NCI-H345 treated with DMSO at 0.1 percent for 48 hours (cell line): ENCODE results near the gene DBF4.
"Not testable (repeated sequence)": the region's sequence is repeated elsewhere in the genome, so short reads cannot be mapped to it uniquely, and the experiment has no call there.

ENCODE experiments used
- DNase-seq: peaks from one replicate; lab custom pipeline; 2025; ENCODE audit not compliant: unreplicated experiment; lab: John Stamatoyannopoulos, UW

The DBF4 gene

GRCh38 chr7:87876040-87876868 lies at the start of gene DBF4, which contains the start of gene SLC25A40:
Gene DBF4 (plus strand): TSS chr7:87876493. CDS start chr7:87876733, 240 bp downstream.
Gene SLC25A40 (minus strand): TSS chr7:87876360. CDS start chr7:87858727, 17,633 bp downstream.
- peak; percentile 86 for DNase-seq

DNA sequence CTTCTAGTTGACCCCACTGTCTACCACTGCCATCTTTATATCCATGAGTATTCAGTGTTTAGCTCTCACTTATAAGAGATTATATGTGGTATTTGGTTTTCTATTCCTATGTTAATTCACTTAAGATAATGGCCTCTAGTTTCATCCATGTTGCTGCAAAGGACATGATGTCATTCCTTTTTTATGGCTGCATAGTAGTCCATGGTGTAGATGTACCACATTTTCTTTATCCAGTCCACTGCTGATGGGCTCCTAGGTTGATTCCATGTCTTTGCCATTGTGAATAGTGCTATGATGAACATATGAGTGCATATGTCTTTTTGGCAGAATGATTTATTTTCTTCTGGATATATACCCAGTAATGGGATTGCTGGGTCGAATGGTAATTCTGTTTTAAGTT lies 47.9 kb upstream of the DBF4 start:
- DNase-seq, result not testable (repeated sequence)

DNA sequence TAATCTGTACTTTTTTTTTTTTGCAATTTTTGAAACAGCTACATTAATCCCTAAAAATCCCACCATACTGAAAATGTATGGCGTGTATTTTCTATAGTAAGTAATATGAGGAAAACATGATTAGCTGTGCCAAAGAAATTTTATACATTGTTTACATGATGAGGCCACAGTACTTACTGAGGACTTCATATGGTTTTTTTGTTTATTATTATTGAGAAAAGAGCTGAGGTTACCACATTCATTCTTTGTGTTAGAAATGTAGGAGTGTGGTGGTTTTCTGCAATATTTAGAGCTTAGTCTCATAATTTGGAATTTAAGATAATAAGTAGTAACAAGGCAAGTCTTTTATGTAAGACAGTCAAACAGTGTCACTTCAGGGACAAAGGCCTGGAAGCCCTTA lies 45.2 kb upstream of the DBF4 start:
- no peak for DNase-seq

- DNase-seq, result no peak
Measured at GRCh38 chr7:87833130-87833529, 43.2 kb upstream of the DBF4 start.

- no peak for DNase-seq
Measured at GRCh38 chr7:87837597-87837996, 38.7 kb upstream of the DBF4 start.

DNA sequence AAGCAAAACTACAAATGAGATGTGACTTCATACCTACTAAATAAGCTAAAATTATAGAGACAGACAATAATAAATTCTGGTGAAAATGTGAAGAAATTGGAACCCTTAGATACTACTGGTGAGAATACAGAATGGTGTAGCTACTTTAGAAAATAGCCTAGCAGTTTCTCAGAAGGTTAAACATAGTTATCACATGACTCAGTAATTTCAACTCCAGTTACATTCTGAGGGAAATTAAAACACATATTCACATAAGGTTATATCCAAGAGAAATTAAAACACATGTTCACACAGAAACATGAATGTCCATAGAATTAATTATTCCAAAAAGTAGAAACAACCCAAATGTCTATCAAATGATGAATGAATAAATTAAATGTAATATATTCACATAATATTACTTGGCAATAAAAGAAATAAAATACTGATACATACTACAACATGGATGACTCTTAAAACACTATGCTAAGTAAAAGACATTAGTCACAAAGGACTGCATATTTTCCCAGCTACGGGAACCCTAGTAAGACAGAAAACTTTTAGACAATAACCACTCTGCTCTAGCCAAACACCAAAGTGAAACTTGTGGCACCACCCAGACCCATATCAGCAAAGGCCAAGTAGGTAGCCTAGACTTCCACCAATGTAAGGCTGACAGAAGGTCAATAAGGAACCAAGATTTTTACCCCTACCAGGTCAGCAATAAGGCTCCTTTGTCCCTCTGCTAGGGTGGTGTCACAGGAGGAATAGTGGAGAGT lies 25.3 kb upstream of the DBF4 start:
- no peak for DNase-seq

- no peak for DNase-seq
Measured at GRCh38 chr7:87852306-87852705, 24.0 kb upstream of the DBF4 start.

DNA sequence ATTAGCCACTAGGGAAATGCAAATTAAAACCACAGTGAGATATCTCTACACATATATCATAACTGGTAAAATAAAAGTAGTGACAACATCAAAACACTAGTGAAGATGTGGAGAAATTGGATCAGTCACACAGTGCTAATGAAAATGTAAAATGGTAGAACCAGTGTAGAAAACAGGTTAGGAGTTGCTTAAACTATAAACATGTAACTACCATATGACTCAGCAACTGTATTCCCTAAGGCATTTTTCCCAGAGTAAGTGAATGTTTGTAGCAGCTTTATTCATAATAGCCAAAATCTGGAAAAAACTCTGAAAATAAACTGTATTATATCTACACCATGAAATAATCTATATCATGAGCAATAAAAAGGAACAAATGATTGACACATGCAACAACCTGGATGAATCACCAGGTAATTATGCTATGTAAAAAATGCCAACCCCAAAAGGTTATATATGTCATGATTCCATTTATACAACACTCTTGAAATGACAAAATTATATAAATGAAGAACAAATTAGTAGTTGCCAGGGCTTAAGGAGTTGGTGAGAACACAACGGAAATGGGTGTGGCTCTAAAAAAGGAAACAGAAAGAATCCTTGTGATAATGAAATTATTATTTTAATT lies 22.9 kb upstream of the DBF4 start:
- DNase-seq, result no peak

DNA sequence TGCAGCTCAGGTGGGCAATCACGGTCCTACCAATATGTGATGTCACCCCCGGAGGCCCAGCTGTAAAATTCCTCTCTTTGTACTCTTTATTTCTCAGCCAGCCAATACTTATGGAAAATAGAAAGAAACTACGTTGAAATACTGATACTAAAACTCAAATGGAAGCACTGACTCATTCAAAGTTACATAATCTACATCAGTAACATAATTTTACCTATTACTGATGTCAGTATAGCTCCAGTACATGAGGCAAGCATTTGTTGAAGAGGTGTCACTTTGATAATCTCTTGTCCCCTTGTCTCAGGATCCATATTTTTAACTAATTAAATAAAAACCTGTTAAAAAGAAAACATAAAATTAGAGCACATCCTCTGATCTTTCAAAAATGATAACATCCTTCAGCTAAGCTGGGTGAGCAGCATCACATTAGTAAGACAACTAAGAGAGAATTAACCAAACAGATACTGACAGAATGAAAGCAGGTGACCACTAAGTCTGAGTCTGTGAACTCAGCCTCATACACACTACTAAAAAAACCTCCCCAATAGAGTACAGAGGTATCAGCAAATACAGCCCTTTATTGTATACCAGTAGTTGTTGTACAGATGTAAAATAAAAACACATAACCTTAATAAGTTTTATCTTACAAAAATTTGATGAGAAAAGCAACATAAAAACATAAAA lies 17.7 kb upstream of the DBF4 start:
- no peak for DNase-seq

DNA sequence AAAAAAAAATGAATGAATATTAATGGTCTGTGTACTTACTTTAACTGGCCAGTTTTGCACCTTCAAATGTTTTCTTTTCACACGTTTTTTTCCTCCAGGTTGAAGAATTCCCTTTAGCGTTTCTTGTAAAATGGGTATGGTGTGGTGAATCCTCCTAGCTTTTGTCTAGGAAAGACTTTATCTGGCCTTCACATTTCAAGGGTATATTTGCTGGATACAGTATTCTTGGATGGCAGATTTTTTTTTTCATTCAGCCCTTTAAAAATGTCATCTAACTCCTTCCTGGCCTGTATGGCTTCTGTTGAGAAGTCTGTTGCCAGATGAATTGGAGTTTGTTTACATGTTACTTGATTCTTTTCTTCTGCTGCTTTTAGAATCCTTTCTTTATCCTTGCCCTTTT lies 10.2 kb upstream of the DBF4 start:
- no peak for DNase-seq

GRCh38 chr7:87866533-87866932 lies 9.8 kb upstream of the DBF4 start:
- not testable (repeated sequence) for DNase-seq

DNA sequence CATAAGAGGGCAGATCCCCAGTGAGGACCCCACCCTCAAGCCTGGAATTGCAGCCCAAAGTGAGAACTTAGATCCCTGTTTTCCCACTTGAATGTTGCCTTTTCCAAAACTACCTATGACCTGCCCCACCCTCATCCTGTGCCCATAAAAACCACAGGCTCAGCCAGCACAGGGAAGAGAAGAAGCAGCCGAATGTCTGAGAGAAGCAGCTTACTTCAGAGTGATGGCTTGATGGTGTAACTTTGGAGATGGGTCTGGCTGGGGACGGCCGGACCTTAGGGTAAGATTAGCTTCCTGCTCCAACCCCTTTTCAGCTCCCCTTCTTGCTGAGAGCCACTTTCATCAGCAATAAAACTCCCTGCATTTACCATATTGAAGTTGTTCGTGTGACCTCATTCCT lies 5.8 kb upstream of the DBF4 start:
- DNase-seq, result no peak

GRCh38 chr7:87872346-87872745 lies 3.9 kb upstream of the DBF4 start:
- DNase-seq, result no peak

DNA sequence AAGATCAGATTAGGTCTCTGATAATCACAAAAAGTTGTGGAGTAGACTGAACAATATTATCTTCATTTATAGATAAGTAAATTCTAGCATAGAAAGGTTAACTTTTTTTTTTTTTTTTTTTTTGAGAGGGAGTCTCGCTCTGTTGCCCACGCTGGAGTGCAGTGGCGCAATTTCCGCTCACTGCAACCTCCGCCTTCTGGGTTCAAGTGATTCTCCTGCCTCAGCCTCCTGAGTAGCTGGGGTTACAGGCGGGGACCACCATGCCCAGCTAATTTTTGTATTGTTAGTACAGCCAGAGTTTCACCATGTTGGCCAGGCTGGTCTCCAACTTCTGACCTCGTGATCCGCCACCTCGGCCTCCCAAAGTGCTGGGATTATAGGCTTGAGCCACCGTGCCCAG lies 3.0 kb upstream of the DBF4 start:
- DNase-seq, result not testable (repeated sequence)

GRCh38 chr7:87874066-87874465 lies 2.2 kb upstream of the DBF4 start:
- DNase-seq, result no peak

DNA sequence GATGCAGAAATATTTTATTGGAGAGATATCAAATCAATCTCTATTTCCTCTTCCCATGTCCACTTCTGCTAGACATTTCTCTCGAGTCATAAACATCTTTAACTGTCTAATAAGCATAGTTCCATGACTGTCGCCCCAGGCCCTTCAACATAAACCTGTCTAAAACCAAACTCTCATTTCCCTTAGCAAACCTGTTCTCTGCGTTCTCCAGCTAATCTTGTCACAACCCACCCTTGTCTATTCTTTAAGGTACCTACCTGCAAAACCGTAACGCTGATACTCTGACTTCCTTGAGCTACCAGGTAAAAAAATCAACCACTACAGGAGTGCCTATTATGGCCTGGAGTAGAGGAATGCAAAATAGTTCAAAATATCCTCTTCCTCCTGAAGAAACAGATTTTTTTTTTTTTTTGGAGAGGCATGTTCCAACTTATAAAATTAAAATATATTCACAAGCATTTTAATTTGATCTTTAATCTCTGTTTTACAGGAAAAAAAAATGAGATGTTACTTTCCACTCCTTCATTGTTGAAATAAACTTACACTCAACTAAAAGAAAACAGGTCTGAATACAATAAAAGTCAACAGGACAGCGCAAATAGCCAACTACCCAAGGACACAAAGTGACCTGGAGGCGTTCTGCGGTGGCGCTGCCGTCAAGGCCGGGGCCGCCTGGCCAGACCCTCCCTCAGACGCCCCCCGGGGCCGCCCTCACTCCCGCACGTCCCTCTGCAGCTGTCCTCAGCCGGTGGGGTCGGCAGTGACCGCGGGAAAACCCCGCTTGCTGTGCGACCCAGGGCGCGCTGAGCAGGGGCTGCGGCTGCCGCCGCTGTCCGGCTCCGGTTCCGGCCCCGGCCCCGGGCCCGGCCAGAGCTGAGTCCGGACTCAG lies 898 bp upstream of the DBF4 start:
- no peak for DNase-seq

- DNase-seq, result peak; percentile 21
Measured at GRCh38 chr7:87876869-87877234, 559 bp downstream of the DBF4 start.

DNA sequence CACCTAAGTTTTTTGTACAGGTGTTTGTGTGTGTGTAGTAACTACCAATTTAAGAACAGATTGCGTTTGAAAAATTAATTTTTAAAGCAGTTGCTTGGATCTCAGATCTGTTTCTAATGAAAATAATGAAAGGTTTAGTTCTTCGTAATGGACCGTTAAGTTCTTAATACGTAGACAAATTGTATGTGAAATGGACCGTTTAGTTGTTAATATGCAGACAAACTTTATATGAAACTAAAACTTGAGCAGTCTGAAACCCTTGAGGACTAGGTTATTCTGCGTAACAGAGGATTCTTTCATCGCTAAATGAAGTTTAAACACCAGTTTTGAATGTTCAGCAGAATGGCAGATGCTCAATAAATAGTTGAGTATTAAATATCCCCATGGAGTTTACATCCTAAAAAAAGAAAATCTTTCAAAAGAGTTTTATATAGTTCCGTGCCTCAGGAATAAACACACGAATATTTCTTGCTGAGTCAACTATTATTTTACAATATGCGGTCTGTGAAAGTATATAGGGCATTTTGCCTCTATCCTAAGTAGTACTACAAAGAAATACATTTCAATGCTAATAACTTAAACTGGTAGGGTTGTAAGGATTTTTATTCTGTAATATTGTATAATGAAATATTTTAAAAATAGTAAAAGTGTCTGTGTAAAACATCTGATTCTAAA lies 1.2 kb downstream of the DBF4 start:
- DNase-seq, result no peak

- no peak for DNase-seq
Measured at GRCh38 chr7:87878208-87878735, 2.0 kb downstream of the DBF4 start.
